Activated CD8-positive, alpha-beta memory T cell treated with anti-CD3 and anti-CD28 coated beads for 1 hour (primary cell): ENCODE measurements around the gene UBE2A.

Source experiments
- DNase-seq, 2 donors: peaks; one replicate each; pipeline ENCODE4 v3.0.0-alpha.2; 2020; ENCODE audit warnings: low read depth in 1 of 2; ENCODE audit errors: extremely low read depth in 1 of 2

UBE2A gene

GRCh38 chrX:119574394-119575266 lies at the start of gene UBE2A:
Gene UBE2A (plus strand): TSS chrX:119574563. CDS start chrX:119574712, 149 bp downstream.
- peak; percentile 68 to 79 for DNase-seq

GRCh38 chrX:119529345-119530276 lies 44.8 kb upstream of the UBE2A start:
- no peak for DNase-seq

GRCh38 chrX:119537487-119537886 lies 36.9 kb upstream of the UBE2A start:
- DNase-seq, result no peak

DNA sequence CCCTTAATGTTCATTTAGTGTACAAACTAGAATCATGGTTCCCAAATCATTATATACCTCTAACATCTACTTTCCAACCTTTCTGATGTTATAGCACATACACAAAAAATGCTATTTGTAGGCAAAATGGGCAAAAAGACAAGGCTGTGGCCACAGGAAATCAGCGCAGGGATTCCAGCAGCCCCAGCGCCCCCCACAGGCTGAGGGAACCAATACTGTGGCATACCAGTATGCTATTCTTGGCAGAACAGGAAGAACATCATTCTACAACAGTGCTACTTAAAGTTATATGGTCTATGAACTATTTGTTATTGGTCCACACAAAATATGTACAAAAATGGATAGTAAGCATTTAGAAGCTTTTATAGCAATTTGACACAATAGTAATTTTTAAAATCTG lies 34.5 kb upstream of the UBE2A start:
- no peak for DNase-seq

GRCh38 chrX:119541188-119541587 lies 33.2 kb upstream of the UBE2A start:
- DNase-seq, result no peak

GRCh38 chrX:119549327-119550016 lies 24.9 kb upstream of the UBE2A start:
- no peak for DNase-seq

DNA sequence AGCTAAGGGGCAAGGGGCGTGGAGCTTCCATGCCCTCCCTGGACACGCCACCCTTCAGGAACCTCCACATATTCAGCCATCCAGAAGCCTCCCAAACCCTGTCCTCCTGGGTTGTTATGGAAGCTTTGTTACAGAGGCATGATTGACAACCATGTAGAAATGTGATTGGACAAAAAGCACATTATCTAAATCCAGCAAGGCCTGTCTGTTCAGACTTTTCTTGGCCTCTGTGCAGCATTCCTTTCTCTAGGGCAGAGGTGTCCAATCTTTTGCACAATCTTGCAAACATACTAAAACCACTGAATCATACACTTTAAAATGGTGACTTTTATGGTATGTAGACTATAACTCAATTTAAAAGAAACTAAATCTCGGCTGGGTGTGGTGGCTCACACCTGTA lies 21.9 kb upstream of the UBE2A start:
- no peak for DNase-seq

DNA sequence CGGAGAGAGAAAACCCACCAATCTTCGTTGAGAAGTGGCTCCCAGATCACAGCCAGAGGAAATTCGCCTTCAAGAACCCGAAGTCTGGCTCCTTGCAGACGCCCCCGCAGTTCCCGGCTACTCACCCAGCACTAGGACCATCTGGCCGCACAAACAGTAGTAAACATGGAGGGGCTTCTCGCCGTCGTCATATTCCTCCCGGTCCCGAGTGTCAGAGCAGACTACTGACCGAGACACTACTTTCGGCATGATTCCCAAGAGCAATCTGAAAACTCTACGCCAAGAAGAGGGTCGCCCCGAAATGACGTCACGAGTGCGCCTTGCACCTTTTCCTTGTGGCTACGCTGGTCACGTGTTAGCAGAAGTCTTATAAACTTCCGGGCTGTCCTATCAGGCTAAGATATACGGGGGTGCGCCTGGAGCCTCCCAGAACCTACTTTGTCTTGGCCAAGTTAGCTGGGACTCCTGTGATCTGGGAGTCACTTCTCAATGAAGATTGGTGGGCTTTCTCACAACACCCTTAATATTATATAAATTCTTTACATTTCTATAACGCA lies 9.2 kb upstream of the UBE2A start, which contains the start of gene STEEP1:
STEEP1 (minus strand) TSS at position 303 of the 557 bp plus-strand sequence; CDS start at position 249, 54 bp downstream.
- DNase-seq, result peak; percentile 73 to 75

GRCh38 chrX:119570351-119570835 lies 4.0 kb upstream of the UBE2A start:
- DNase-seq, result no peak

- no peak for DNase-seq
Observed at GRCh38 chrX:119573222-119573621, 1.1 kb upstream of the UBE2A start.

DNA sequence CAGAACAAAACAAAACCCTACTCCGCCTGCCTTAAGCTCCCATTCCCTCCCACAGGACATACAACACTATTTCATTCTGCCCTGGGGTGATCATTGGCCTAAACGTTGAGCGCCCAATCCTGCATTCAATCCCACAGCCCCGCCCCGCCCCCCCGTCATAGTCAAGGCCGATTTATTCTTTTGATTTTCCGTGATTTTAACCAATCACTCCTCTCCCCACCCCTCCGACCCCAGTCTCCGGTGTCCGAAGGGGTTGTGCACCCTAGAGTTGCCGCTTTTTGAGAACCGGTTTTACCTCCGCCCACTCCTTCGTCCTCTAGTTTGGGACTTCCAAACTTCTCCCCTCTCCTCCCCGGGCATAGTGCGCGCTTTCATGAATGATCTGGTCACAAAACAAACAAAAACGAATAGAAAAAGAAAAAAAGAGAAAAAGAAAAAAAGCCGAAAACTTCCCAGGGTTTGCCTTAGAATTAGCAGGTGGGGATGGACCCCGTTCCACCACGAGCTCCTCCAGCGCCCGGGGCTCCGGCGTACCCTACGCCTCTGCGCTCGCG lies 446 bp upstream of the UBE2A start:
- no peak for DNase-seq

- DNase-seq, result no peak
Observed at GRCh38 chrX:119579414-119579813, 5.1 kb downstream of the UBE2A start.

DNA sequence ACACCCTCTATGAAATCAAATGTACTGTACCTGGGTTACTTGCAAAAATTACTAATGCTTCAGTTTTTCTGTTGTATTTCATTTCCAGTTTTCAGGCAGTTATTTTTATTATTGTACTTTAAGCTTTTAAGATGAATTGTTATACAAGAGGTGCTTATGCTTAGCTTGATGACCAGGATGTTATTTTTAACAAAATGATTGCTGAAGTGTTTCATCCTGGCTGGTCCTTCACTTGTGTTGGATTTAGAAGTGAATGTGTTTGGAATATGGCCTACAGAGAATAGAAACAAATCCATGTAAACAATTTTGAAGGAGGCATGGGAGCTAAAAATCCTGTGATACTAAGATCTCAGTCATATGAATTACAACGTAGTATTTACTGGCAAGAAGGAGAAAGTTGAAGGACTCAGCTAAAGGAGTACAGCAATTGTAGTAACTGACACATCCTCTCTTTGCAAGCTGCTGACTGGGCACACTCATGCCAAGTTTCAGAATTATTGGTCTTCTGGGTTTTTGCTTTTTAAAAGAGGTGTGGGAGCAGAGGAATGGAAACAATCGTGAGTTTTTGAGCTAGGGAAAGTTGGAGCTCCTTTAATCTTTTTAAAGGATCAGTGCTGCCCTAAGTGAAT lies 9.2 kb downstream of the UBE2A start:
- DNase-seq, result no peak

DNA sequence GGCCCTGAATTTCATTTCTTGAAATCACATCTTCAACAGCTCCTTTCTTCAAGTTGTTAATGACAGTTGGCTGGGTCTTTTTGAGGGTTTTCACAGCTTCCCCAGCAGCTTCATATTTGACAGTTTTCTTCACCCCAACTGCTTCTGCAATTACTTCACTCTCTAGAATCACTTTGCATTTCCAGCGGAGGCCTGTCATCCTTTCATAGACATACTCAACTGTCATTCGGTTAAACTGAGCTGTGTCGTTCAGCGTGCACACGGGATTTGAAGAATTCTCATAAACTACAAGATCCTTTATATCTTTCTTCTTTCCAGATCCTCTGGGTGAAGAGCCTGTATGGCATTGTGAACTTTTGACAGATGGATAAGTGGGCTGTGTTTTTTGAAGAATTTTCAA lies 15.4 kb downstream of the UBE2A start:
- DNase-seq, result no peak

- no peak for DNase-seq
Observed at GRCh38 chrX:119602701-119603255, 28.4 kb downstream of the UBE2A start.

GRCh38 chrX:119604766-119605463 lies 30.6 kb downstream of the UBE2A start:
- no peak for DNase-seq

- peak; percentile 12 to 27 for DNase-seq
Observed at GRCh38 chrX:119605464-119606279, 31.3 kb downstream of the UBE2A start.
